HFFc6 (cell line): Measurements from ENCODE around the gene KLRG1. TPM values are rescaled to one million over a fixed set of nuclear protein-coding genes. Genes with fewer than 3 reads are reported as not detected.

Experiments used
- DNase-seq: peaks from one replicate; pipeline ENCODE4 v3.0.0-alpha.2; 2018
- H3K27ac Mint-ChIP-seq: 2 replicates; pipeline ENCODE4 v1.8.0; 2020; ENCODE audit warnings: mild to moderate bottlenecking, mixed read lengths
- H3K27me3 Mint-ChIP-seq: 2 replicates; pipeline ENCODE4 v1.8.0; 2021; ENCODE audit warnings: mild to moderate bottlenecking, moderate library complexity, mixed read lengths; ENCODE audit not compliant: insufficient read depth
- H3K36me3 Mint-ChIP-seq: 2 replicates; pipeline ENCODE4 v1.8.0; 2021; ENCODE audit warnings: low read depth, mixed read lengths
- H3K4me1 Mint-ChIP-seq: 2 replicates; pipeline ENCODE4 v1.8.0; 2020; ENCODE audit warnings: low read depth, mixed read lengths
- H3K4me3 Mint-ChIP-seq: 2 replicates; pipeline ENCODE4 v1.8.0; 2020; ENCODE audit warnings: mild to moderate bottlenecking, moderate library complexity, mixed read lengths
- H3K9me3 Mint-ChIP-seq: 2 replicates; pipeline ENCODE4 v1.8.0; 2020; ENCODE audit warnings: mild to moderate bottlenecking, mixed read lengths
- total RNA-seq, 6 experiments: library from RNA; stranded (reverse); fragmentation: NEBNext Ultra II Directional; extraction: Animal tissue kit (Norgen Biotek cat#: 25700); gene quantifications; 2 replicates in 1 of 6; 3 replicates in 5 of 6; pipeline ENCODE4 v1.2.3, GENCODE V29; 2021
- TF ChIP-seq, protein P1 (sequence below): fragments of 200-600 bp; sonication (generic); IDR thresholded peaks from 2 replicates; pipeline ENCODE4 v1.5.0; 2021; ENCODE audit warnings: antibody characterized with exemption, mild to moderate bottlenecking

The KLRG1 gene
- total RNA-seq, 6 experiments from 2014 or later: 0.25 to 0.26 TPM; not detected in 4

DNA sequence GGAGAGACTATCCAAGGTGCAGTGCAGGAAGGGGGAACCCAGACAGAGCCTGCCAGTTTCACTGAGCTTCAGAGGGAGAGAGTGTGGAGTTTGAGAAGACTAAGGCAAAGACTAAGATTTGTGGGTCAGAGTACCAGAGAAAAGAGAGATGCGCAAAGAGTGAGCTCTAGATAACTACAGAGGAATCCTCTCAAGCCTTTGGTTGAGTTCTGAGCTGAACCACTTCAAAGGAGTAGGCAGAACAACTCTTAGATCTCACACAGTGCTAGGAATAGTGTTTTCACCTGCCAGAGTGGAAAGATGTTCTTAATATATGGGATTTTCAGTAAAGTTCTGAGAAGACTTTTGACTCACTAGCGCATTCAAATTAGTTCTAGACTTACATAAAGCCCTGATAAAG is 29.2 kb upstream of the KLRG1 start:
- TF ChIP-seq, protein P1, sequence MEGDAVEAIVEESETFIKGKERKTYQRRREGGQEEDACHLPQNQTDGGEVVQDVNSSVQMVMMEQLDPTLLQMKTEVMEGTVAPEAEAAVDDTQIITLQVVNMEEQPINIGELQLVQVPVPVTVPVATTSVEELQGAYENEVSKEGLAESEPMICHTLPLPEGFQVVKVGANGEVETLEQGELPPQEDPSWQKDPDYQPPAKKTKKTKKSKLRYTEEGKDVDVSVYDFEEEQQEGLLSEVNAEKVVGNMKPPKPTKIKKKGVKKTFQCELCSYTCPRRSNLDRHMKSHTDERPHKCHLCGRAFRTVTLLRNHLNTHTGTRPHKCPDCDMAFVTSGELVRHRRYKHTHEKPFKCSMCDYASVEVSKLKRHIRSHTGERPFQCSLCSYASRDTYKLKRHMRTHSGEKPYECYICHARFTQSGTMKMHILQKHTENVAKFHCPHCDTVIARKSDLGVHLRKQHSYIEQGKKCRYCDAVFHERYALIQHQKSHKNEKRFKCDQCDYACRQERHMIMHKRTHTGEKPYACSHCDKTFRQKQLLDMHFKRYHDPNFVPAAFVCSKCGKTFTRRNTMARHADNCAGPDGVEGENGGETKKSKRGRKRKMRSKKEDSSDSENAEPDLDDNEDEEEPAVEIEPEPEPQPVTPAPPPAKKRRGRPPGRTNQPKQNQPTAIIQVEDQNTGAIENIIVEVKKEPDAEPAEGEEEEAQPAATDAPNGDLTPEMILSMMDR: no peak
- Mint-ChIP-seq H3K27ac (no peak overlapping the region), H3K27me3 (peaks cover 1% of the 10 kb centered on the region; the same call in 1 of the 2 replicates), H3K4me3 (no peak overlapping the region), H3K36me3 (no peaks in the 10 kb centered on the region), H3K4me1 (no peaks in the 10 kb centered on the region), H3K9me3 (no peaks in the 10 kb centered on the region)
- no peak for DNase-seq

DNA sequence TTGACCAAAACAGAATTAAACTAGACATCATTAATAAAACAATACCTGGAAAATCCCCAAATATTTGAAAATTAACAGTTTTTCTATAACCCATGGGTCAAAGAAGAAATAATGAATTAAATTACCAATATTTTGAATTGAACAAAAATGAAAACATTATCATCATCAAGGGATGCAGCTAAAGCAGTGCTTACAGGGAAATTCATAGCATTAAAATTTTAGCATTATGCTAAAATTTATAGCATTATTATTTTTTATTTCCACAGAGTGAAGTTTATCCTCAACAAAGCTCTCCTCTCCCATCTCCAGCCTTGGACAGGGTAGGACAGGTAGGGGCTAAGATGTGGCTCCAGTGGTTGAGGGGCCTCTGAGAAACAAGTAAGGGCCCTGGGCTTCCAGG is 20.6 kb upstream of the KLRG1 start:
- Mint-ChIP-seq H3K27me3 (no peaks in the 10 kb centered on the region), H3K4me1 (no peaks in the 10 kb centered on the region), H3K36me3 (no peaks in the 10 kb centered on the region), H3K4me3 (no peak overlapping the region), H3K9me3 (peaks cover 17% of the 10 kb centered on the region), H3K27ac (no peak overlapping the region)
- DNase-seq: no peak
- TF ChIP-seq, protein P1: no peak

DNA sequence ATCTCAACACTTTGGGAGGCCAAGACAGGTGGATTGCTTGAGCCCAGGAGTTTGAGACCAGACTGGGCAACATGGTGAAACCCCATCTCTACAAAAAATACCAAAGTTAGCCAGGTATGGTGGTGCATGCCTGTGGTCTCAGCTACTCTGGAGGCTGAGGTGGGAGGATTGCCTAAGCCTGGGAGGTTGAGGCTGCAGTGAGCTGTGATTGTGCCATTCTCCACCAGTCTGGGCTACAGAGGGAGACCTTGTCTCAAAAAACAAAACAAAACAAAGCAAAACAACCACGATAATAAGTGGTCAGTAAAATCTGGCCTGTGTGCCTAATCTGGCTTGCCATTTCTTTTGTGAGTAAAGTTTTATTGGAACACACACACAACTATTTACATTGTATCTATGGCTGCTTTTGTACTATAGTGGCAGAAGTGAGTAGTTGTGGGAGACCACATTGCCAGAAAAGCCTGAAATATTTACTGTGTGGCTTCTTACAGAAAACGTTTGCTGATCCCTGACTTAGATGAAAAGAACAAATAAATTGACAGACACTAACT is 19.4 kb upstream of the KLRG1 start:
- H3K36me3 Mint-ChIP-seq: no peaks in the 10 kb centered on the region
- no peaks in the 10 kb centered on the region for H3K4me1 Mint-ChIP-seq
- DNase-seq: no peak
- H3K27ac Mint-ChIP-seq: no peak overlapping the region
- H3K9me3 Mint-ChIP-seq: peaks cover 26% of the 10 kb centered on the region
- TF ChIP-seq, protein P1: no peak
- no peaks in the 10 kb centered on the region for H3K27me3 Mint-ChIP-seq
- H3K4me3 Mint-ChIP-seq: no peak overlapping the region

DNA sequence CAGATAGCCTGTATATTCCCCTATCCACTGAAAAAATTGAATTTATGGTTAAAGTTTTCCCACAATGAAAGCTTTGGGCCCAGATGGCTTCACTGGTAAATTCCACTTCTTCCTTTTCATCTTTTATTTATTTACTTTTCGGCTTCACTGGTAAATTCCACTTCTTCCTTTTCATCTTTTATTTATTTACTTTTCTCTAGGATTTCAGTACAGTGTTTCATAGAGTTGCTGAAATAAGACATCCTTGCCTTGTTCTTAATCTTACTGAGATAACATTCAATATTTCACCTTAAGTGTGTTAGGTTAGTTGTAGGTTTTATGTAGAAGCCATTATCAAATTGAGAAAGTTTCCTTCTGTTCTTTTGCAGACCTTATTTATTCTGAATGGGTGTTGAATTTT is 18.9 kb upstream of the KLRG1 start:
- TF ChIP-seq, protein P1: no peak
- no peak for DNase-seq
- Mint-ChIP-seq H3K27ac (no peak overlapping the region), H3K9me3 (peaks cover 28% of the 10 kb centered on the region), H3K27me3 (peaks cover under 1% of the 10 kb centered on the region; the same call in 1 of the 2 replicates), H3K4me1 (no peaks in the 10 kb centered on the region), H3K4me3 (no peak overlapping the region), H3K36me3 (no peaks in the 10 kb centered on the region)

DNA sequence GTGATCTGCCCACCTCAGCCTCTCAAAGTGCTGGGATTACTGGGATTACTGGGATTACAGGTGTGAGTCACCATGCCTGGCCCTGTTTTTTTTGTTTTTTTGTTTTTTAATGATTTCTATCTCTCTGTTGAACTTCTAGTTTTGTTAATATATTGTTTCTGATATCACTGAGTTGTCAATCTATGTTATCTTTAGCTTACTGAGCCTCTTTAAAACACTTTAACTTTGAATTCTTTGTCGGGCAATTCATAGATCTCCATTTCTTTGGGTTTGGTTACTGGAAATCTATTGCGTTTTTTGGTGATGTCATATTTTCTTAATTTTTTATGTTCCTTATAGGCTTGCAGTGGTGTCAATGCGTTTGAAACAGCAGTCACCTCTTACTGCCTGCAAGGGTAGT is 9.2 kb upstream of the KLRG1 start:
- Mint-ChIP-seq H3K36me3 (0 out of 2 replicates have a peak, but pooled peaks cover 5% of the 10 kb centered on the region), H3K27me3 (peaks cover 1% of the 10 kb centered on the region; the same call in 1 of the 2 replicates), H3K4me1 (no peaks in the 10 kb centered on the region), H3K4me3 (no peak overlapping the region), H3K9me3 (peaks cover 28% of the 10 kb centered on the region; the same call in 1 of the 2 replicates), H3K27ac (no peak overlapping the region)
- DNase-seq: no peak
- TF ChIP-seq, protein P1: no peak
